ENCODE measurements around the gene PPP1R1C.
A peak's percentile ranks its signal among the peaks of the same experiment; 100 is the strongest.

Gene PPP1R1C

DNA sequence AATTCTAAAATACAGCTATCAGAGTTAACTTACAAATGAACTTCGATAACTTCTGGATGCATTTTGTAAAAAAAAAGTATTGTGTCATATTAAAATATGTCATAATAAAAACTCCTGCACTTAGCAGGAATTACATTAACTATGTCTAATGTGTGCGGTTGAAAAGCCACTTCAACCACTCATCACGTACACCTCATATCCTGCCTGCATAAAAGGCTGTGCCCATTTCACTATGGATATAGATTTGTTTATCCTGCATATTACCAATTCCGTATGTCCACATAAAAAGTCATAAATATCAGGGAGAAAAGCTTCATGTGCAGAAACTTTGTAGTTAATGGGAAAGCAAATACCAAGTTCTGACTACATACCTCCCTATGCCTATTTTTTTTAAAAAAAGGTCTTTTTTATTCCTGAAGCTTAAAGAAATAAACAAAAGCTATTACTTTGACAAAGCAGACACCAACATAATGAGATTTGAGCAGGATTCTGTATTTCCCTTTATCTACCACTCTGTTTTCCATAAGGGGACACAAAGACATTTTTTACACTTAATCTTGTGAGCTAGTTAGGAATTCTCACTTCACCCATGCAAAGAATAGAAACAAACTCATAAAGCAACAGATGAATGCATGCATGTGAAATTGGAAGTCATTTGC is 96.1 kb downstream of the PPP1R1C start:
- no peak overlapping the region for H3K27ac ChIP-seq
- no peak overlapping the region for H3K4me3 ChIP-seq
- DNase-seq (ENCODE audit: low spot score), result no peak

DNA sequence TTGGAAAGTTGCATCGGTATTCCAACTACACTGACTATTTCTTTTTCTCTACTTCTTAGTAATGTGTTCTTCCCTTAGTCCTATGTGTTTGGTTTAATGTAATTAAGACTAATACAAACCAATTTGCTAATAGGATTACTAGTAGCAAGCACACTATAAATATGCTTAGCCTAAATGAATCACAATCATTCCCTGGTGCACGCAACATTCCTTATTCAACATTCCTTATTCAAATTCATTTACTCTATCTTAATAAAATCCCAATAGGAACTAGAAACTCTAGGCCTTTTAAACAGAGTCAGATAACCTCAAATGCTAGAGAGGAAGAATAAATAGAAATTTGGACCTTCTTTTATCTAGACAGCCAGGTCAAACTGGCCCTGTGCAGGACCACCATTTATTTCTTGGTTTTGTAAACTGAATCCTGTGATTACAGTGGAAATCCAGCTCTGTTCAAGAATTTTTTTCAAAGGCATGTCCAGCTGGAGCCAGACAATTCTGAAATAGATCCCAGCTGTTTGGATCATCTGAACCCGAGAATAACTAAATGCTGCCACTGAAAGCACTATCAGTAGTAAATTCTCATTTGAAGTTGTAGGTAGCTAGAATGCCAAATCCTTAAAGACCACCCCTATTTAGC is 103.1 kb downstream of the PPP1R1C start:
- peak overlapping the region in 1 of 2 donors; percentile 12 for H3K27ac ChIP-seq
- H3K4me3 ChIP-seq, result no peak overlapping the region
- no peak for DNase-seq (ENCODE audit: low spot score)
- TF ChIP-seq, protein P1, sequence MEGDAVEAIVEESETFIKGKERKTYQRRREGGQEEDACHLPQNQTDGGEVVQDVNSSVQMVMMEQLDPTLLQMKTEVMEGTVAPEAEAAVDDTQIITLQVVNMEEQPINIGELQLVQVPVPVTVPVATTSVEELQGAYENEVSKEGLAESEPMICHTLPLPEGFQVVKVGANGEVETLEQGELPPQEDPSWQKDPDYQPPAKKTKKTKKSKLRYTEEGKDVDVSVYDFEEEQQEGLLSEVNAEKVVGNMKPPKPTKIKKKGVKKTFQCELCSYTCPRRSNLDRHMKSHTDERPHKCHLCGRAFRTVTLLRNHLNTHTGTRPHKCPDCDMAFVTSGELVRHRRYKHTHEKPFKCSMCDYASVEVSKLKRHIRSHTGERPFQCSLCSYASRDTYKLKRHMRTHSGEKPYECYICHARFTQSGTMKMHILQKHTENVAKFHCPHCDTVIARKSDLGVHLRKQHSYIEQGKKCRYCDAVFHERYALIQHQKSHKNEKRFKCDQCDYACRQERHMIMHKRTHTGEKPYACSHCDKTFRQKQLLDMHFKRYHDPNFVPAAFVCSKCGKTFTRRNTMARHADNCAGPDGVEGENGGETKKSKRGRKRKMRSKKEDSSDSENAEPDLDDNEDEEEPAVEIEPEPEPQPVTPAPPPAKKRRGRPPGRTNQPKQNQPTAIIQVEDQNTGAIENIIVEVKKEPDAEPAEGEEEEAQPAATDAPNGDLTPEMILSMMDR (IDR thresholded peaks at IDR 0.05), result no peak

More for the DNA sequence above, 96.1 kb downstream of the PPP1R1C start:
- TF ChIP-seq, protein P1 (IDR thresholded peaks at IDR 0.05), result no peak

GRCh38 chr2:182090486-182090885 is 104.8 kb downstream of the PPP1R1C start:
- no peak for DNase-seq (ENCODE audit: low spot score)
- no peak overlapping the region for H3K27ac ChIP-seq
- H3K4me3 ChIP-seq, result no peak overlapping the region
- TF ChIP-seq, protein P1 (IDR thresholded peaks at IDR 0.05), result no peak

DNA sequence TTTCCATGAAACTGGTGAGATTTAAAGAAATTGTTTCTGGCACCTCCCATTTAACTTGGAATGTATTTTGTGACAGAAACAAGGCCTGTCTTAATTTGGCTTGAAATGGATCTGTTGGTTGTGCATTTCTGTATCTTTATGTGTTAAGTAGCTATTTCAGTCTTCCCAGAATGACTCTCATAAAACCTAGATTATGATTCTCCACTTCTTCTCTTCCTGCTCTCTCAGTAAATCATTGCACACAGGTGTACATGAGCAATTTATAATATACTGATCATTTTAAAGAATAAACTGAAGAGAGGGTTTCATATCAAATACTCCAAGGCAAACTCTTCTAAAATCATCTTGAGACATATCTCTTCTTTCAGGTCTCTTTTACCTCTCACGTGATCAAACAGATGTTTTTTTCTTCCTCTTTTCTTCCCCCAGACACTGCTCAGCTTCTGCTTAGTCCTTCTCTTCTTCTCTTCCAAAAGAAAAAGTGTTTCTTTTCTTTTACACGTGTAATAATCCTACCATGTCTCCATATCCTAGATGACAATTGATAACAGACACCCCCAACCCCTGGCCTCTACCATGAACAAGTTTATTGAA is 112.0 kb downstream of the PPP1R1C start:
- no peak for DNase-seq (ENCODE audit: low spot score)
- H3K27ac ChIP-seq, result no peak overlapping the region
- TF ChIP-seq, protein P1 (IDR thresholded peaks at IDR 0.05), result no peak
- H3K4me3 ChIP-seq, result no peak overlapping the region

DNA sequence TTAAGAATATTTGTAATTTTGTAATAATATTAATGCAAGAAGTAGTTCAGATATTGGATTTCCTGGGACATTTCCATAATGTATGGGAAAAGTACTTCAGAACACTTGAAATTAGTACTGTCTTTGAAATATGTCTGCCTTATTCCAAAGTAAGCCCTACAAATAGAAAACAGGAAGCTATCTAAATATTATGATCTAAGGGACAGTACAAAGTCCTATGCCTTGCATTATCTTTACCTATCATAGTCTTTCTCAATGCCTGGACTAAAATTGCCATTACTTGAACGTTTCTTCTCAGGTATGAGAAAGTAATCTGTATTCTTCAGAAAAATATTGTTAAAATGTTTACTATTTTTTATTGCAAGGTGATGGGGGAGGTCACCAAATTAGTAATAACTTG is 113.0 kb downstream of the PPP1R1C start:
- H3K27ac ChIP-seq, result no peak overlapping the region
- TF ChIP-seq, protein P1 (IDR thresholded peaks at IDR 0.05), result no peak
- no peak overlapping the region for H3K4me3 ChIP-seq
- DNase-seq (ENCODE audit: low spot score), result no peak

DNA sequence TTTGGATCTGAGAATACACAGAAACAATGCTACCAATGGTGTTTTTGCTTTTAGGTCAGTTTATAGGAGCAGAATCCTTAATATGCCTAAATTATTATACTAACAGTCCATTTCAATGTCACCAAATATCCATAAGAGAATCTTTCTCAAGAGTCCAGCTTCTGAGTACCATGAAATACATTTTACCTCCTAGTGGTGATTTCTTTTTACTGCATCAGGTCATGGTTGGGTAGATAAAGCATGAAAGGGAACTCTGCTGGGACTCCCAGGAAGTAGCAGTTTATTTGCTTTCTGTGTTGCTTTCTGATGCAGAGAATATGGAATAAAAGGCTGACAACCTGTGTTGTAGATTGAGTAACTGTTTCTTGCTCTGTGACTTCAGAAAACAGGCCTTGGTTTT is 115.6 kb downstream of the PPP1R1C start:
- Histone ChIP-seq H3K4me3 (no peak overlapping the region), H3K27ac (no peak overlapping the region)
- no peak for DNase-seq (ENCODE audit: low spot score)
- TF ChIP-seq, protein P1 (IDR thresholded peaks at IDR 0.05), result no peak

- no peak for DNase-seq (ENCODE audit: low spot score)
- TF ChIP-seq, protein P1 (IDR thresholded peaks at IDR 0.05), result no peak
- Histone ChIP-seq H3K4me3 (no peak overlapping the region), H3K27ac (no peak overlapping the region)
Observed at GRCh38 chr2:182103526-182103925, 117.9 kb downstream of the PPP1R1C start.

All from coronary artery (tissue), 2 donors.